Right lobe of liver (tissue), 6 donors: ENCODE data around the gene SPTB. TPM values are rescaled to one million over a fixed set of nuclear protein-coding genes. Genes with fewer than 3 reads are reported as not detected.

ENCODE experiments used
- ATAC-seq, 4 donors: fragments of 200-7000 bp; cut with Tn5 transposase; one replicate each; pipeline ENCODE4 v1.9.1; 2020; ENCODE audit warnings: mild to moderate bottlenecking in 4 of 4, moderate library complexity in 4 of 4
- DNase-seq, 3 donors: peaks; one replicate each; pipeline ENCODE4 v3.0.0-alpha.2; 2020
- H3K27ac ChIP-seq, 3 donors: fragments of 200-600 bp; one replicate each; pipeline ENCODE4 v1.8.0; 2022
- H3K27me3 ChIP-seq, 2 donors: fragments of 200-600 bp; one replicate each; pipeline ENCODE4 v1.8.0; 2022
- H3K36me3 ChIP-seq, 4 donors: fragments of 200-600 bp; sonication (generic) in 1 of 4; one replicate each; pipeline versions ENCODE4 v1.5.1 to v1.8.0; 2017 to 2022; ENCODE audit warnings: control low read depth in 1 of 4
- H3K4me1 ChIP-seq, 4 donors: fragments of 200-600 bp; sonication (generic) in 1 of 4; one replicate each; pipeline versions ENCODE4 v1.5.1 to v1.8.0; 2017 to 2022; ENCODE audit warnings: control low read depth in 1 of 4
- H3K4me3 ChIP-seq, 3 donors: fragments of 200-600 bp; one replicate each; pipeline ENCODE4 v1.8.0; 2022
- H3K9me3 ChIP-seq, 4 donors: fragments of 200-600 bp; sonication (generic) in 1 of 4; one replicate each; pipeline versions ENCODE4 v1.5.1 to v1.8.0; 2017 to 2022; ENCODE audit warnings: control low read depth in 1 of 4
- CTCF ChIP-seq, 4 donors: fragments of 200-600 bp in 3 of 4; fragments of 450-650 bp in 1 of 4; IDR thresholded peaks; one replicate each; pipeline versions ENCODE4 v1.5.1 to v1.8.0; 2016 to 2022; ENCODE audit warnings: antibody characterized with exemption in 4 of 4, mild to moderate bottlenecking in 2 of 4
- POLR2A ChIP-seq: fragments of 450-650 bp; IDR thresholded peaks from one replicate; pipeline ENCODE4 v1.6.1; 2017; ENCODE audit warnings: antibody characterized with exemption, mild to moderate bottlenecking
- WGBS: methylation state at CpG from one replicate; pipeline ENCODE4 v1.1.6; 2018; ENCODE audit warnings: low coverage, low lambda C conversion rate; ENCODE audit not compliant: insufficient coverage; ENCODE audit errors: missing lambda C conversion rate; 5-methylcytosine and 5-hydroxymethylcytosine counted together
- intact Hi-C, 2 donors: fragments of 100-400 bp; cut with DNase I; formaldehyde crosslinking; loops; one replicate each; pipeline versions ENCODE4 v1.11.2 to v1.14.1; 2022
- total RNA-seq, 6 experiments: library from RNA; depleted of rRNA in 2 of 6; stranded (reverse); fragments of >200 nt in 2 of 6; fragmentation: NEBNext Ultra II Directional in 3 of 6; extraction: Animal tissue kit (Norgen Biotek cat#: 25700) in 3 of 6; gene quantifications; one replicate each; pipeline versions ENCODE4 v1.1.0 to v1.2.4, GENCODE V29; 2016 to 2023
- donor health status: DM: no; HTN: yes; CAD: no.
- donor health status: DM: no; HTN: no; CAD: no.
- donor health status: DM: no; HTN: no; CAD: no.
- donor health status: DM: no; HTN: yes; CAD: no.
- donor health status: DM: no; HTN: yes; CAD: no.

SPTB gene
- total RNA-seq, 6 experiments from 2014 or later = 0.12 to 2.4 (median 0.72) TPM

GRCh38 chr14:64848239-64848638, 31.5 kb downstream of the SPTB start:
- H3K36me3 ChIP-seq = no peaks in the 10 kb centered on the region
- H3K9me3 ChIP-seq = no peaks in the 10 kb centered on the region
- H3K4me1 ChIP-seq = no peaks in the 10 kb centered on the region
- 67% methylated on average over 3 of the region's 3 CpGs for WGBS
- TF ChIP-seq CTCF (IDR thresholded peaks at IDR 0.05) = no peak
- no peak for TF ChIP-seq POLR2A
- no peak for ATAC-seq
- H3K27ac ChIP-seq = no peak overlapping the region
- H3K27me3 ChIP-seq = no peaks in the 10 kb centered on the region
- no peak overlapping the region for H3K4me3 ChIP-seq
- intact Hi-C loops = no loop called here
- DNase-seq = no peak

GRCh38 chr14:64846319-64846718, 33.4 kb downstream of the SPTB start:
- intact Hi-C loops = no loop called here
- H3K36me3 ChIP-seq = no peaks in the 10 kb centered on the region
- H3K4me1 ChIP-seq = no peaks in the 10 kb centered on the region
- DNase-seq (no peak), ATAC-seq (no peak)
- H3K27ac ChIP-seq = no peak overlapping the region
- no peak overlapping the region for H3K4me3 ChIP-seq
- no peaks in the 10 kb centered on the region for H3K9me3 ChIP-seq
- H3K27me3 ChIP-seq = no peaks in the 10 kb centered on the region
- TF ChIP-seq CTCF (IDR thresholded peaks at IDR 0.05) (no peak), POLR2A (no peak)
- WGBS = 70% methylated on average over 2 of the region's 4 CpGs

- no peak for DNase-seq
- Histone ChIP-seq H3K4me3 (no peak overlapping the region), H3K27me3 (no peaks in the 10 kb centered on the region), H3K9me3 (no peaks in the 10 kb centered on the region), H3K4me1 (no peaks in the 10 kb centered on the region), H3K36me3 (no peaks in the 10 kb centered on the region), H3K27ac (no peak overlapping the region)
- 50% methylated on average over 5 of the region's 6 CpGs for WGBS
- intact Hi-C loops = no loop called here
- TF ChIP-seq CTCF (IDR thresholded peaks at IDR 0.05) (no peak), POLR2A (no peak)
- ATAC-seq = no peak
Measured at GRCh38 chr14:64845878-64846277, 33.8 kb downstream of the SPTB start.

DNA sequence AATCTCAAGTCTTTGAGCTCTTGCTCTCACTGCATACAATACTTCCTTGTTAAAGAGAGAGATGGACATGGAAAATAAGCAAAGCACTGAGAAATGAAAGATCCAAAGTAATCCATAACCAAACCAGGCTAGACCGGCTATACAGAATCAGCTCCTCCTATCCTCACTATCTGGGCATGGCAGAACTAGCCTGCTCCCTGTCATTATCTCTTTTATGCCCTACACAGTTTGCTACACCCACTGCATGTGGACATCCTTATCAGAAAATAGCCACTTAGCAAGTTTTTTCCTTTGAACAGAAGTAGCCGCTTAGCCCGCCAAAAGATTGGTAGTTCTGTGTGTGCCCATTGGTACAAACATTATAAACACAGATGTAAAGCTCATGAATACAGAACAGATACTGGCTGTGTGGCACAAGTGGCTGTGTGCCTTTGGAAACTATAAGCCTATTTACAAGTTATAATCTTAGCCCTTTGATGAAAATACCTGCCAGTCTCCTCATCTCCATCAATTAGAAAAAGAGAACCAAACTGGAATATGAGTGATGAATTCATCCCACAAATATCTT, 34.7 kb downstream of the SPTB start:
- no peak overlapping the region for H3K27ac ChIP-seq
- H3K9me3 ChIP-seq = no peaks in the 10 kb centered on the region
- DNase-seq = no peak
- H3K4me3 ChIP-seq = no peak overlapping the region
- intact Hi-C loops = no loop called here
- H3K27me3 ChIP-seq = no peaks in the 10 kb centered on the region
- H3K36me3 ChIP-seq = no peaks in the 10 kb centered on the region
- ATAC-seq = peak in 1 of 4 donors; percentile 22
- WGBS = 67% methylated on average over 3 of the region's 3 CpGs
- H3K4me1 ChIP-seq = no peaks in the 10 kb centered on the region
- no peak for TF ChIP-seq POLR2A
- TF ChIP-seq CTCF (IDR thresholded peaks at IDR 0.05) = no peak

GRCh38 chr14:64844272-64844671, 35.4 kb downstream of the SPTB start:
- 47% methylated on average over 2 of the region's 2 CpGs for WGBS
- Histone ChIP-seq H3K27me3 (no peaks in the 10 kb centered on the region), H3K4me3 (no peak overlapping the region), H3K4me1 (no peaks in the 10 kb centered on the region), H3K27ac (no peak overlapping the region), H3K36me3 (no peaks in the 10 kb centered on the region), H3K9me3 (no peaks in the 10 kb centered on the region)
- no peak for ATAC-seq
- no peak for DNase-seq
- no peak for TF ChIP-seq CTCF (IDR thresholded peaks at IDR 0.05)
- intact Hi-C loops = no loop called here
